BLaER1 (cell line): ENCODE data around the gene AEN.

Experiments used
- H3K27ac ChIP-seq: shearing (Covaris generic); formaldehyde crosslinking; 2 replicates; pipeline ENCODE4 v1.8.1; 2022
- H3K27me3 ChIP-seq: shearing (Covaris generic); formaldehyde crosslinking; 2 replicates; pipeline ENCODE4 v1.8.1; 2022
- H3K36me3 ChIP-seq: shearing (Covaris generic); formaldehyde crosslinking; 2 replicates; pipeline ENCODE4 v1.8.1; 2022
- H3K4me1 ChIP-seq: shearing (Covaris generic); formaldehyde crosslinking; 2 replicates; pipeline ENCODE4 v1.8.1; 2022
- H3K4me2 ChIP-seq: shearing (Covaris generic); formaldehyde crosslinking; 2 replicates; pipeline ENCODE4 v1.8.1; 2022
- H3K4me3 ChIP-seq: shearing (Covaris generic); formaldehyde crosslinking; 2 replicates; pipeline ENCODE4 v1.8.1; 2022
- H3K9ac ChIP-seq: shearing (Covaris generic); formaldehyde crosslinking; 2 replicates; pipeline ENCODE4 v1.8.1; 2022
- H3K9me3 ChIP-seq: shearing (Covaris generic); formaldehyde crosslinking; 2 replicates; pipeline ENCODE4 v1.8.1; 2022
- H4K20me1 ChIP-seq: shearing (Covaris generic); formaldehyde crosslinking; 2 replicates; pipeline ENCODE4 v1.8.1; 2022
- Cebpa-rat ChIP-seq: shearing (Covaris generic); IDR thresholded peaks from 2 replicates; pipeline ENCODE4 v1.8.1; 2022

AEN gene

DNA sequence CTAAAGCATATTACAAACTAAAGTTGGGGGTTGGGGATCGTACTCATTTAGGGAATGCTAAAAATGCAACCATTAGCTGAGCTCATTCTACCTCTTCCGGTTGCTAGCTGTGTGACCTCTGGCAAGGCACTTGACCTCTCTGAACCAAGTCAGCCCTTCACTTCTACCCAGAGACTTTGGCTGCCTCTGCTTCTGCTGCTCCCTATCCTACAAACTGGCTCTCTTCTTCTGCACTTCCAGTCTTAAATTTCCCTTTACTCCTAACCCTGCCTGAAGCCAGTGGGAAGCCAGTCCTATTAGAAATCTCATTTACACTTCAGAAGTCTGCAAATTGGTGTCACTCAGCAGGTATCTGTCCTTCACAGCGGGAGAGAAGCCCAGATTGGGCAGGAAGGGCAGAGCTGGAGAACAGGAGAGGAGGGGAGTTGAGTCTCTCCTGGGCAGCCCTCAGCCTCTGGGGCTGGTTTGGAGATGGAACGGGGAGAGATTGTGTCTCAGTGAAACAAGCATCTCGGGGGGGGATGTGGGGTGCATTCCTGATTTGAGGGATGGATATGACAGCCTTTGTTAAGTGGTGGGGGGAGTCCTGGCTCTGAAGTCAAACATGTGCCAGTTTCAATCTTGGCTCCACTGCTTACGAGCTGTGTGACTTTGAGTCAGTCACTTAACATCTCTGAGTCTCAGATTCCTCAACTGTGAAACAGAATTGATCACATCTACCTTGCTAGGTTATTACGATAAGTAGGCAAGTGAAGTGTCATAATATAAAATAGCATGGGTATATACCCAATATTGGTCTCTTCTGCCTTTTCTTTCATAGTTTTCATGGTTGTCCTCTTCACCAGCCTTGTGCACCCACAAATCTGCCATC lies 7.8 kb upstream of the AEN start:
- H3K9ac ChIP-seq, result no peak overlapping the region
- H4K20me1 ChIP-seq, result no peaks in the 10 kb centered on the region
- no peak overlapping the region for H3K4me3 ChIP-seq
- H3K27ac ChIP-seq, result no peak overlapping the region
- no peaks in the 10 kb centered on the region for H3K36me3 ChIP-seq
- TF ChIP-seq Cebpa-rat, result no peak
- H3K9me3 ChIP-seq, result no peaks in the 10 kb centered on the region
- peaks cover 21% of the 10 kb centered on the region for H3K4me1 ChIP-seq
- H3K4me2 ChIP-seq, result no peak overlapping the region
- no peaks in the 10 kb centered on the region for H3K27me3 ChIP-seq

DNA sequence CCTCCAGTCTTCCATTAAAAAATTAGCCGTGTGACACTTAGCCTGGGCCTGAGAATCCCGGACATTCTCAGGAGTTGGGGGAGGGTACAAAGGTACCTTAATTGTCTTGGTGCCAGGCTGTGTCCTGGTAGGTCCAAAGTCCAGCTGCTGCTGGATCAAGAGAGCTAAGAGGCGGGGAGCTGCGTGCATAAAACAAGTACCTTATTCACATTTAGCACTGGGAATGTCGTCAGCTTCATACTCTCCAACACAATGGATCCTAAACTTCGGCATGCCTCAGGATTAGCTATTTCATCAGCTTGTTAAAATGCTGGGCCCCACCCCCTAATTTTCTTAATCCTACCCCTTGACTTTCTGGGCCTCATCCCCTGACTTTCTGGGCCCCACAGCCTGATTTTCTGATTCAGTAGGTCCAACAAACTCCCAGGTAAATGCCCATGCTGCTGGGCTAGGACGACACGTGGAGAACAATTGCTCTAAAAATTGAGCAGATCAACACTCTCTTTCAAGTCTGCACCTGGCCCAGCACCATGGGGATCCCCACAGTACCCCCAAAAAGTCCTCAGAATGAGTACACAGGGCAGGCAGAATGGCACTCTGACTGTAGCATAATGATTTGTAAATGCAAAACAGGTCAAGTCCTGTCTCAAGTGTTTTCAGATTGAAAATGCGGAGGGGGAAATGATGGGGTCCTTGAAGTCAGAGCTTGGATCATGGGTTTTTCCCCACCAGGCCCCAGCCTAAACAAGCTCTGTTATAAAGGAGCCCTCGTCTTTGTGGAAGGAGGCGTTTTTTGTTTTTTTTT lies 5.6 kb upstream of the AEN start:
- H3K9ac ChIP-seq, result no peak overlapping the region

DNA sequence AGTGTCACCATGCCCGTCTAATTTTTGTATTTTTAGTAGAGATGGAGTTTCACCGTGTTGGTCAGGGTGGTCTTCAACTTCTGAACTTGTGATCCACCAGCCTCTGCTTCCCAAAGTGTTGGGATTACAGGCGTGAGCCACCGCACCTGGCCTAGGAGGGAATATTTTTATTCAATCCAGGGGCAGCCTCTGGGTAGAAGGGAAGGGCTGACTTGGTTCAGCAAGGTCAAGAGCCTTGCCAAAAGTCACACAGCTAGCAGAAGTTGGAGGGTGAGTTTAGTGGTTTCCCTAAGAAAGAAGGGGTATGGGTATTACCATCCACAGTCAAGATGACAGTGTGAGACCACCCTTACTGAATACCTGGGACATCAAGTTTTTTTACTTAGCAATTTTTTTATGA lies 4.9 kb upstream of the AEN start:
- Histone ChIP-seq H3K9ac (no peak overlapping the region), H3K4me3 (no peak overlapping the region), H3K27ac (no peak overlapping the region), H3K9me3 (no peaks in the 10 kb centered on the region), H3K27me3 (no peaks in the 10 kb centered on the region), H4K20me1 (no peaks in the 10 kb centered on the region), H3K36me3 (no peaks in the 10 kb centered on the region), H3K4me1 (peaks cover 11% of the 10 kb centered on the region), H3K4me2 (no peak overlapping the region)
- no peak for TF ChIP-seq Cebpa-rat

More for the DNA sequence above, 5.6 kb upstream of the AEN start:
- TF ChIP-seq Cebpa-rat, result no peak
- H3K27me3 ChIP-seq, result no peaks in the 10 kb centered on the region
- no peak overlapping the region for H3K4me2 ChIP-seq
- H3K36me3 ChIP-seq, result no peaks in the 10 kb centered on the region
- no peaks in the 10 kb centered on the region for H3K9me3 ChIP-seq
- H3K4me1 ChIP-seq, result peaks cover 14% of the 10 kb centered on the region
- no peak overlapping the region for H3K4me3 ChIP-seq
- H4K20me1 ChIP-seq, result no peaks in the 10 kb centered on the region
- no peak overlapping the region for H3K27ac ChIP-seq

DNA sequence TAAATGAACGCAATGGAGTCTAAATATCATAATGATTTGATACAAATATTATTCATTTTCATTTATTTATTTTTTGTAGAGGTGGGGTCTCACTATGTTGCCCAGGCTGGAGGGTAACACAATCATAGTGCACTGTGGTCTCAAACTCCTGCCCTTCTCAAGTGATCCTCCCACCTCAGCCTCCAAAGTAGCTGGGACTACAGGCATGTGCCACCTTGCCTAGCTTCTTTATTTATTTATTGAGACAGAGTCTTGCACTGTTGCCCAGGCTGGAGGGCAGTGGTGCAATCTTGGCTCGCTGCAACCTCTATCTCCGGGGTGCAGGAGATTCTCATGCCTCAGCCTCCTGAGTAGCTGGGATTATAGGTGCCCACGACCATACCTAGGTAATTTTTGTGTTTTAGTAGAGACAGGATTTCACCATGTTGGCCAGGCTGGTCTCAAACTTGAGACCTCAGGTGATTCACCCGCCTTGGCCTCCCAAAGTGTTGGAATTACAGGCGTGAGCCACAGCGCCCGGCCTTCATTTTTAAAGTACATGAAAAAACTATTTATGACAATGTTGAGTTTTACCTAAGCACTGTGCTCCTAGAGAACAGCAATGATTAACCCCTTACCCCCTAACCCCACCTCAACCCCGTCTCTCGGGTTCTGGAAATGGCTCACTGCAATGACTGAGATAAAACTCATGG lies 4.0 kb upstream of the AEN start:
- H3K4me3 ChIP-seq, result no peak overlapping the region
- H4K20me1 ChIP-seq, result peaks cover 5% of the 10 kb centered on the region
- no peaks in the 10 kb centered on the region for H3K27me3 ChIP-seq
- peaks cover 6% of the 10 kb centered on the region; the same call in 1 of the 2 replicates for H3K4me1 ChIP-seq
- H3K27ac ChIP-seq, result no peak overlapping the region
- TF ChIP-seq Cebpa-rat, result no peak
- H3K36me3 ChIP-seq, result no peaks in the 10 kb centered on the region
- H3K4me2 ChIP-seq, result no peak overlapping the region
- H3K9me3 ChIP-seq, result no peaks in the 10 kb centered on the region
- no peak overlapping the region for H3K9ac ChIP-seq

DNA sequence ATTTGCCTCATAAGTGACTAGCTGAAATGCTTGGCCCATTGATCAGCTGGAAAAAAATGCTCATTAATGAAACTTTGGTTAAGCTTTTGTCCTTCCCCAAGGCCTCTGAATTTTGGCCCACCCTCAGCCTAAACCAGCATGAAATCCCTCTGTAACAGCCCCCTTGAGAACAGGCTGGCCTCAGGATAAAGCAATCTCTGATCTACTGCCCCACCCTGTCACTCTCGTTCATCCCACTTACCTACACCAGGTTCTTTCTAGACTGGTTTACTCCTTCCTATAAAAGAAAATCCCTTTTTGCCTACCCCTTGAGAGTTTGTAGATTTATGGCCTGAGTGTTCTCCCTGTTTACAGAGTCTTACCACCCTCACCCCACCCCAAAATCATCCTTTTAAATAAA lies 3.4 kb upstream of the AEN start:
- Histone ChIP-seq H3K27ac (no peak overlapping the region), H3K4me2 (no peak overlapping the region), H4K20me1 (peaks cover 11% of the 10 kb centered on the region), H3K9ac (no peak overlapping the region), H3K27me3 (no peaks in the 10 kb centered on the region), H3K4me3 (no peak overlapping the region), H3K9me3 (no peaks in the 10 kb centered on the region), H3K36me3 (no peaks in the 10 kb centered on the region), H3K4me1 (peaks cover 12% of the 10 kb centered on the region)
- no peak for TF ChIP-seq Cebpa-rat

DNA sequence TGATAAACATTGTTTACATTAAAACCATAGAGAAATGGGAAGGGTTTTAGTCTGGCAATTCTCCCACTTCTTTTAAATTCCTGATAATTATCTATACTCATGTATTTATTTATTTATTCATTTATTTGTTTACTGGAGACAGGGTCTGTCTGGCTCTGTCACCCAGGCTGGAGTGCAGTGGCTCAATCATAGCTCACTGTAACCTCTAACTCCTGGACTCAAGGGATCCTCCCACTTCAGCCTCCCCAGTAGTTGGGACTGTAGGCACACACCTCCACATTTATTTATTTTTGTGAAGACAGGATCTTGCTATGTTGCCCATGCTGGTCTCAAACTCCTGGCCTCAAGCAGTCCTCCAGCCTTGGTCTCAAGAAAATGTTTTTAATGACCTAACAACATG lies 2.5 kb upstream of the AEN start:
- H3K9me3 ChIP-seq, result no peaks in the 10 kb centered on the region
- no peak overlapping the region for H3K4me3 ChIP-seq
- no peaks in the 10 kb centered on the region for H3K36me3 ChIP-seq
- TF ChIP-seq Cebpa-rat, result no peak
- H3K27me3 ChIP-seq, result no peaks in the 10 kb centered on the region
- H3K9ac ChIP-seq, result no peak overlapping the region
- H3K27ac ChIP-seq, result no peak overlapping the region
- no peak overlapping the region for H3K4me2 ChIP-seq
- H3K4me1 ChIP-seq, result peaks cover 21% of the 10 kb centered on the region
- peaks cover 20% of the 10 kb centered on the region for H4K20me1 ChIP-seq

DNA sequence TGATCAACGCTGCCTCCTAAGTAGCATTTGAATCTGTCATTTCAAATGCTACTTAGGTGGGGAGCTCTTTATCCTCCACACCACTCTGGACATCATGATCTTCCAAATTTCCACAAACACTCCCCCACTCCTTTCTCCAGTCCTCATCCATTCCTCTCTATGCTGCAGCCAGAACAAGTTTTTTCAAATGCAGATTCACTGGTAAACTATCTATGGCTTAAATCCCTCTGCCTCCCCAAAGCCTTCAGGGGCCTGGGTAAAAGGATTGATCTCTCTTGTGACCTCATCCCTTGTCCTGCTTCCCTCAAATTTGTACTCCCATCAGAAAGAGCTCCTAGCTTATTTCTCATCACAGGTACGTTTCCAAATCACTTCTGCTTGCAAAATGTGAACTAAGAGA lies 1.3 kb upstream of the AEN start:
- H3K27ac ChIP-seq, result no peak overlapping the region
- H3K27me3 ChIP-seq, result no peaks in the 10 kb centered on the region
- no peaks in the 10 kb centered on the region for H3K36me3 ChIP-seq
- no peaks in the 10 kb centered on the region for H3K9me3 ChIP-seq
- H3K4me1 ChIP-seq, result peaks cover 32% of the 10 kb centered on the region
- no peak for TF ChIP-seq Cebpa-rat
- H3K4me3 ChIP-seq, result no peak overlapping the region
- H3K9ac ChIP-seq, result no peak overlapping the region
- peaks cover 31% of the 10 kb centered on the region for H4K20me1 ChIP-seq
- H3K4me2 ChIP-seq, result no peak overlapping the region

- peak overlapping the region; percentile 99 for H3K27ac ChIP-seq
- no peaks in the 10 kb centered on the region for H3K27me3 ChIP-seq
- 0 out of 2 replicates have a peak, but pooled peaks have one; percentile 51 for TF ChIP-seq Cebpa-rat
- H3K4me3 ChIP-seq, result peak overlapping the region; percentile 98
- H3K36me3 ChIP-seq, result peaks cover 11% of the 10 kb centered on the region
- H3K9ac ChIP-seq, result peak overlapping the region; percentile 99
- peaks cover 47% of the 10 kb centered on the region for H3K4me1 ChIP-seq
- no peaks in the 10 kb centered on the region for H3K9me3 ChIP-seq
- H3K4me2 ChIP-seq, result peak overlapping the region; percentile 88
- H4K20me1 ChIP-seq, result peaks cover 53% of the 10 kb centered on the region
Measured at GRCh38 chr15:88621789-88622604, 857 bp downstream of the AEN start.

DNA sequence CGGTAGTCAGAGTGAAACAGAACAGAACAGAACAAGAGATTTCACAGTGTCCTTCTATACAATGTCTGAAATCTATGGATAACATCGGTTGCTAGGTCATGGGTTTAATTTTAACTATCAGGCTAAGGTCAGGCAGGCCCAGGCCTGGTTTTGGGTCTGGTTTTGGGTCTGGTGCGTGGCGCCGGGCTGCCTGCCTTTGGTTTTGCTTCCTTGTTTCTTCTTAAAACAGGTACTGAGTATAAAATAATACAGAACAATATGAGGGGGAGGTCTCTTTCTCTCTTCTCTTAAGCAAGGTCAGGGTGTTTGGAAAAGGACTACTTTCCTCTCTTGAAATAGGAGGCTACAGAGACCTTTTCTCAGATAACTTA lies 1.4 kb downstream of the AEN start:
- Histone ChIP-seq H3K9ac (peak overlapping the region; percentile 99), H3K9me3 (no peaks in the 10 kb centered on the region), H3K36me3 (peaks cover 17% of the 10 kb centered on the region), H3K4me2 (peak overlapping the region; percentile 88), H3K27me3 (no peaks in the 10 kb centered on the region), H4K20me1 (peaks cover 58% of the 10 kb centered on the region), H3K27ac (peak overlapping the region; percentile 99), H3K4me3 (peak overlapping the region; percentile 98), H3K4me1 (peaks cover 52% of the 10 kb centered on the region)
- TF ChIP-seq Cebpa-rat, result no peak
